ENCODE measurements around the gene LRCH1. TPM values are rescaled to one million over a fixed set of nuclear protein-coding genes. Genes with fewer than 3 reads are reported as not detected.
A peak's percentile ranks its signal among the peaks of the same experiment; 100 is the strongest.

LRCH1 gene
- total and polyA plus RNA-seq, 2 of the 13 experiments (the other 11 are each of a cell fraction or from before 2014, with no cell fraction given) = 4.1 to 12.6 TPM

GRCh38 chr13:46555722-46556417 lies 2.9 kb downstream of the LRCH1 start:
- WGBS (ENCODE audit: low lambda C conversion rate) = 54% methylated on average over 4 of the region's 4 CpGs
- DNase-seq (ENCODE audit: low spot score) (no peak), FAIRE-seq (no peak), ATAC-seq (no peak)
- no peaks in the 10 kb centered on the region; a peak in 1 of 5 replicates for H3K27me3 ChIP-seq (ENCODE audit: control insufficient read depth in 1 of 2, insufficient read depth in 2 of 2, low read length in 2 of 2)
- H3K27ac ChIP-seq (ENCODE audit: extremely low read length, insufficient read depth, low read length) = no peak overlapping the region
- H3K9ac ChIP-seq (ENCODE audit: insufficient read depth, low read depth, low read length) = no peak overlapping the region
- H3K79me2 ChIP-seq (ENCODE audit: insufficient read depth, low read length) = peaks cover 73% of the 10 kb centered on the region
- H3K4me2 ChIP-seq (ENCODE audit: low read depth, low read length) = peak overlapping the region; percentile 73
- TF ChIP-seq ZNF652 (CRISPR knock-in tag; IDR thresholded peaks at IDR 0.05; ENCODE audit: borderline replicate concordance, low read depth) (peak; percentile 78), SRF (IDR thresholded peaks at IDR 0.05; ENCODE audit: low read depth, low read length) (no peak)
- POLR2A ChIA-PET = no interaction called here
- no peak overlapping the region for H2AFZ ChIP-seq (ENCODE audit: low read length)
- CTCF ChIA-PET (ENCODE audit: low intra/inter-chr PET ratio, low total read pairs) = no interaction called here
- in situ Hi-C loops (cut with HindIII; ENCODE audit: extremely low pct_ligation_motif_present, low pct_unique_long_range_greater_than_20kb) (no loop called here), intact Hi-C loops (cut with micrococcal nuclease; ENCODE audit: unreplicated experiment) (loop anchor here (2.0 to 10.0 kb wide), 3 partner anchors 51 to 129 kb away; no protein-coding TSS in a partner anchor)
- peaks cover 38% of the 10 kb centered on the region for H3K4me1 ChIP-seq (ENCODE audit: insufficient read depth, low read length)
- H3K9me3 ChIP-seq (ENCODE audit: low read length) = no peaks in the 10 kb centered on the region
- peak overlapping the region; percentile 69 to 98 (median 79); a peak in 5 of 6 replicates for H3K4me3 ChIP-seq (replicated peaks in 1 of 3; ENCODE audit: insufficient read depth in 1 of 3, low read depth in 2 of 3, low read length in 3 of 3)
- H4K20me1 ChIP-seq (ENCODE audit: insufficient read depth, low read length) = peaks cover 18% of the 10 kb centered on the region; the same call in 1 of the 2 replicates
- no peaks in the 10 kb centered on the region for H3K36me3 ChIP-seq (replicated peaks in 1 of 2; ENCODE audit: control insufficient read depth in 1 of 2, insufficient read depth in 2 of 2, low read length in 2 of 2)
- TSS peak; percentile 31 for BruUV-seq (replicated peaks)

GRCh38 chr13:46556418-46556779 lies 3.4 kb downstream of the LRCH1 start:
- FAIRE-seq (no peak), ATAC-seq (no peak), DNase-seq (ENCODE audit: low spot score) (no peak)
- Histone ChIP-seq H2AFZ (ENCODE audit: low read length) (no peak overlapping the region), H3K9me3 (ENCODE audit: low read length) (no peaks in the 10 kb centered on the region), H3K27ac (ENCODE audit: extremely low read length, insufficient read depth, low read length) (no peak overlapping the region), H3K4me1 (ENCODE audit: insufficient read depth, low read length) (peaks cover 38% of the 10 kb centered on the region), H3K9ac (ENCODE audit: insufficient read depth, low read depth, low read length) (no peak overlapping the region), H3K36me3 (replicated peaks in 1 of 2; ENCODE audit: control insufficient read depth in 1 of 2, insufficient read depth in 2 of 2, low read length in 2 of 2) (no peaks in the 10 kb centered on the region), H3K4me2 (ENCODE audit: low read depth, low read length) (peak overlapping the region; percentile 73), H3K4me3 (replicated peaks in 1 of 3; ENCODE audit: insufficient read depth in 1 of 3, low read depth in 2 of 3, low read length in 3 of 3) (no peak overlapping the region; a peak in 1 of 6 replicates), H3K27me3 (ENCODE audit: control insufficient read depth in 1 of 2, insufficient read depth in 2 of 2, low read length in 2 of 2) (no peaks in the 10 kb centered on the region; a peak in 1 of 5 replicates), H3K79me2 (ENCODE audit: insufficient read depth, low read length) (peaks cover 78% of the 10 kb centered on the region), H4K20me1 (ENCODE audit: insufficient read depth, low read length) (peaks cover 23% of the 10 kb centered on the region; the same call in 1 of the 2 replicates)
- WGBS (ENCODE audit: low lambda C conversion rate) = 92% methylated on average over 6 of the region's 6 CpGs
- intact Hi-C loops (cut with micrococcal nuclease; ENCODE audit: unreplicated experiment) (loop anchor here (10.0 kb wide), 1 partner anchor 128 kb away; no protein-coding TSS in a partner anchor), in situ Hi-C loops (cut with HindIII; ENCODE audit: extremely low pct_ligation_motif_present, low pct_unique_long_range_greater_than_20kb) (no loop called here)
- ChIA-PET CTCF (ENCODE audit: low intra/inter-chr PET ratio, low total read pairs) (no interaction called here), POLR2A (no interaction called here)
- BruUV-seq (replicated peaks) = no TSS peak
- TF ChIP-seq HOXD1 (CRISPR knock-in tag; IDR thresholded peaks at IDR 0.05) = no peak
- no peak for TF ChIP-seq ZNF782 (CRISPR knock-in tag; IDR thresholded peaks at IDR 0.05; ENCODE audit: borderline replicate concordance)
- TF ChIP-seq LBX2 (CRISPR knock-in tag; IDR thresholded peaks at IDR 0.05; ENCODE audit: borderline replicate concordance) = no peak
- TF ChIP-seq ZNF567 (CRISPR knock-in tag; IDR thresholded peaks at IDR 0.05; ENCODE audit: borderline replicate concordance) = no peak
- TF ChIP-seq ZNF350 (CRISPR knock-in tag; IDR thresholded peaks at IDR 0.05; ENCODE audit: borderline replicate concordance, low read depth) = no peak
- TF ChIP-seq KLF13 (CRISPR knock-in tag; IDR thresholded peaks at IDR 0.05) = no peak
- no peak for TF ChIP-seq MBNL3 (CRISPR knock-in tag; conservative IDR thresholded peaks at IDR 0.05)
- no peak for TF ChIP-seq SALL1 (CRISPR knock-in tag; IDR thresholded peaks at IDR 0.05)
- TF ChIP-seq ATF3 (CRISPR knock-in tag; IDR thresholded peaks at IDR 0.05) = no peak
- TF ChIP-seq AKNA (CRISPR knock-in tag; IDR thresholded peaks at IDR 0.05; ENCODE audit: borderline replicate concordance) = no peak
- no peak for TF ChIP-seq MIER2 (CRISPR knock-in tag; IDR thresholded peaks at IDR 0.05)

All from HepG2 (cell line).